Pancreas (tissue), 10 donors: ENCODE data around the gene PLXDC2. TPM values are rescaled to one million over a fixed set of nuclear protein-coding genes. Genes with fewer than 3 reads are reported as not detected.

Source experiments
- ATAC-seq, 4 donors: fragments of 200-7000 bp; cut with Tn5 transposase; one replicate each; pipeline versions ENCODE4 v1.8.0 to v1.9.1; 2020; ENCODE audit warnings: mild to moderate bottlenecking in 4 of 4, moderate library complexity in 4 of 4
- DNase-seq, 6 donors: peaks; one replicate each; pipeline ENCODE4 v3.0.0-alpha.2; 2020
- FAIRE-seq: peaks from 2 replicates; lab custom pipeline; 2012; peaks lifted over from hg19 to GRCh38; lab: Jason Lieb, UNC
- H3K27ac ChIP-seq, 4 donors: fragments of 200-600 bp; sonication (generic); 1 replicate in 3 of 4; 2 replicates in 1 of 4; pipeline versions ENCODE4 v1.5.0 to v1.8.0; 2020
- H3K27me3 ChIP-seq, 4 donors: fragments of 200-600 bp; one replicate each; pipeline ENCODE4 v1.8.0; 2021
- H3K36me3 ChIP-seq, 3 donors: fragments of 200-600 bp; sonication (generic) in 1 of 3; one replicate each; pipeline versions ENCODE4 v1.5.0 to v1.8.0; 2020 to 2021
- H3K4me1 ChIP-seq, 3 donors: fragments of 200-600 bp; one replicate each; pipeline ENCODE4 v1.8.0; 2021
- H3K4me3 ChIP-seq, 4 donors: fragments of 200-600 bp; sonication (generic) in 2 of 4; one replicate each; pipeline versions ENCODE4 v1.5.0 to v1.8.0; 2020 to 2021
- H3K9me3 ChIP-seq, 4 donors: fragments of 200-600 bp; one replicate each; pipeline ENCODE4 v1.8.0; 2021
- WGBS, 2 donors: extraction: QIAGEN DNeasy Blood & Tissue Kit; methylation state at CpG; one replicate each; pipeline ENCODE4 v1.1.7; 2013; 5-methylcytosine and 5-hydroxymethylcytosine counted together
- intact Hi-C, 3 donors: fragments of 100-400 bp; cut with DNase I; formaldehyde crosslinking; loops; one replicate each; pipeline versions ENCODE4 v1.11.1 to v1.14.2; 2022
- polyA plus RNA-seq, 2 donors: library from polyadenylated mRNA; stranded (reverse); fragments of 200-250 nt; gene quantifications; one replicate each; pipeline ENCODE4 v1.2.3, GENCODE V29; 2013
- total RNA-seq, 6 donors: library from RNA; stranded (reverse); fragmentation: NEBNext Ultra II Directional in 4 of 6; extraction: Animal tissue kit (Norgen Biotek cat#: 25700) in 4 of 6; gene quantifications; one replicate each; pipeline versions ENCODE4 v1.2.1 to v1.2.4, GENCODE V29; 2021 to 2023
- TF ChIP-seq, protein P1 (sequence below), 4 donors: fragments of 200-600 bp; sonication (generic) in 3 of 4; IDR thresholded peaks; one replicate each; pipeline versions ENCODE4 v1.5.0 to v1.8.0; 2021; ENCODE audit warnings: antibody characterized with exemption in 4 of 4
- donor health status: healthy with polysubstance abuse.
- donor health status: DM: no; HTN: no; CAD: no; lungs with moderate emphysema.
- donor health status: DM: no; HTN: no; CAD: no.
- donor health status: control.
- donor health status: control.
- donor health status: Bipolar disorder and iron deficiency.
- donor health status: DM: yes; HTN: yes; CAD: no.
- donor health status: DM: no; HTN: no; CAD: no.
- donor health status: DM: no; HTN: no; CAD: no.
- donor health status: DM: yes; HTN: yes; CAD: no.

Gene PLXDC2
- total and polyA plus RNA-seq, 8 donors: 1.5 to 48.5 (median 4.3) TPM

GRCh38 chr10:20272608-20273007 lies 456.4 kb downstream of the PLXDC2 start:
- Histone ChIP-seq H3K9me3 (no peaks in the 10 kb centered on the region), H3K27me3 (no peaks in the 10 kb centered on the region), H3K4me1 (no peaks in the 10 kb centered on the region), H3K27ac (no peak overlapping the region), H3K36me3 (no peaks in the 10 kb centered on the region), H3K4me3 (no peak overlapping the region)
- FAIRE-seq (no peak), ATAC-seq (no peak), DNase-seq (no peak)
- WGBS, 2 donors: 21 to 43% methylated on average over 2 of the region's 2 CpGs
- TF ChIP-seq, protein P1, sequence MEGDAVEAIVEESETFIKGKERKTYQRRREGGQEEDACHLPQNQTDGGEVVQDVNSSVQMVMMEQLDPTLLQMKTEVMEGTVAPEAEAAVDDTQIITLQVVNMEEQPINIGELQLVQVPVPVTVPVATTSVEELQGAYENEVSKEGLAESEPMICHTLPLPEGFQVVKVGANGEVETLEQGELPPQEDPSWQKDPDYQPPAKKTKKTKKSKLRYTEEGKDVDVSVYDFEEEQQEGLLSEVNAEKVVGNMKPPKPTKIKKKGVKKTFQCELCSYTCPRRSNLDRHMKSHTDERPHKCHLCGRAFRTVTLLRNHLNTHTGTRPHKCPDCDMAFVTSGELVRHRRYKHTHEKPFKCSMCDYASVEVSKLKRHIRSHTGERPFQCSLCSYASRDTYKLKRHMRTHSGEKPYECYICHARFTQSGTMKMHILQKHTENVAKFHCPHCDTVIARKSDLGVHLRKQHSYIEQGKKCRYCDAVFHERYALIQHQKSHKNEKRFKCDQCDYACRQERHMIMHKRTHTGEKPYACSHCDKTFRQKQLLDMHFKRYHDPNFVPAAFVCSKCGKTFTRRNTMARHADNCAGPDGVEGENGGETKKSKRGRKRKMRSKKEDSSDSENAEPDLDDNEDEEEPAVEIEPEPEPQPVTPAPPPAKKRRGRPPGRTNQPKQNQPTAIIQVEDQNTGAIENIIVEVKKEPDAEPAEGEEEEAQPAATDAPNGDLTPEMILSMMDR (IDR thresholded peaks at IDR 0.05): no peak
- intact Hi-C loops: no loop called here

- no peaks in the 10 kb centered on the region for H3K27me3 ChIP-seq
- DNase-seq: no peak
- H3K4me3 ChIP-seq: no peak overlapping the region
- no peak for FAIRE-seq
- H3K27ac ChIP-seq: no peak overlapping the region
- TF ChIP-seq, protein P1 (IDR thresholded peaks at IDR 0.05): no peak
- H3K9me3 ChIP-seq: no peaks in the 10 kb centered on the region
- WGBS, 2 donors: 33 to 39% methylated on average over 3 of the region's 3 CpGs
- H3K36me3 ChIP-seq: no peaks in the 10 kb centered on the region
- no peaks in the 10 kb centered on the region for H3K4me1 ChIP-seq
- ATAC-seq: no peak
- intact Hi-C loops: no loop called here
These were observed 458.3 kb downstream of the PLXDC2 start for GRCh38 chr10:20274571-20274970.

DNA sequence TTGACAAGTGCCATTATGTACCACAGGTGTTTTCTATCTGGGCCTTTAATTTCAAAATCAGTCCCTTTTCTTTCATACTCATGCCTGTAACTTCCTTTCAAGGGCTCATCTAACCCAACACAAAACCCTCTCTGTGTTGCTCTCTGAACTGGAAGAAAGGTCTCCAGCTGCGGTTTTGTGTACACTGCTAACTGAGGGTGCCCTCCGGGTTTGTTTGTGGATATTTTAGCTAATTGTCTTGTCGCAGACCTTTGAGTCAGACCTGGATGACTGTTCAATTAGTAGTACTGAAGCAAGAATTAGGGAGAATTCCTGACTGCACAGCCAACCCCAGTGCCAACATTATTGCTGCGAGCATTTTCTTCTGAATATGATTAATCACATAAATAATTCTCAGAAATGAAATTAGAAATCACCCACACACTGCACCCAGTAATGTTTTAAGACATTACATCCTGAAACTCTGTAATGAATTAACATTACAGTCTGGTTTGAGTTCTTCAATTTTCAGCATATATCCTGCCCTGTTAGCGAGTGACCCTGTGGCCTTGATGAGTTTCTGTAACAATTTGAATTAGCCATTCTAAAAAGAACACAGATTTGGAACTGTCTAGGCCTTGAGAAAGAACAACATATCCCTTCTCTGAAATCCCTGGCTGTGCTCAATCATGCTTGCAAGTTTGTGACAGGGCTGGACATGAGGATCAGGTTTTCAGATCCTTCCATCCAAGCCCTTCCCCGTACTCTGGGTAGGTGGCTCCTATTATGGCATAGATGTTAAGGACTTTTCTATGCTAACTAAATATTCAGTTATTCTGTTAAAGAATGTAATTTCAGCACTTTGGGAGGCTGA lies 460.1 kb downstream of the PLXDC2 start:
- Histone ChIP-seq H3K36me3 (no peaks in the 10 kb centered on the region), H3K9me3 (no peaks in the 10 kb centered on the region), H3K4me1 (no peaks in the 10 kb centered on the region), H3K4me3 (no peak overlapping the region), H3K27ac (no peak overlapping the region), H3K27me3 (no peaks in the 10 kb centered on the region)
- intact Hi-C loops: no loop called here
- TF ChIP-seq, protein P1 (IDR thresholded peaks at IDR 0.05): no peak
- FAIRE-seq (no peak), DNase-seq (no peak), ATAC-seq (peak in 2 of 4 donors; percentile 11 to 47)
- WGBS, 2 donors: 50 to 64% methylated on average over 6 of the region's 6 CpGs

DNA sequence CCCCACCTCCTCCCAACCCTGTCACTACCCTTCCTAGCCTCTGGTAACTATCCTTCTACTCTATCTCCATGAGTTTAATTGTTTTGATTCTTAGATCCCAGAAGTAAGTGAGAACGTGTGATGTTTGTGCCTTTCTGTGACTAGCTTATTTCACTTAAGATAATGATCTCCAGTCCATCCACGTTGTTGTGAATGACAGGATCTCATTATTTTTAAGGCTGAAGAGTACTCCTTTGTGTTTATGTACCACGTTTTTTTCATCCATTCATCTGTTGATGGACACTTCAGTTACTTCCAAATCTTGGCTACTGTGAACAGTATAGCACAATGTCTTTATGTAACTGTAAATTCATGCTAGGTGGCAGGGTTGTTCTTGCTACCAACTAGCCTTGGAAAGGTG lies 461.6 kb downstream of the PLXDC2 start:
- FAIRE-seq (no peak), DNase-seq (no peak), ATAC-seq (no peak)
- Histone ChIP-seq H3K27me3 (no peaks in the 10 kb centered on the region), H3K9me3 (no peaks in the 10 kb centered on the region), H3K4me1 (no peaks in the 10 kb centered on the region), H3K36me3 (no peaks in the 10 kb centered on the region), H3K4me3 (no peak overlapping the region), H3K27ac (no peak overlapping the region)
- WGBS, 2 donors: 27 to 50% methylated on average over 3 of the region's 3 CpGs
- TF ChIP-seq, protein P1 (IDR thresholded peaks at IDR 0.05): no peak
- intact Hi-C loops: no loop called here

DNA sequence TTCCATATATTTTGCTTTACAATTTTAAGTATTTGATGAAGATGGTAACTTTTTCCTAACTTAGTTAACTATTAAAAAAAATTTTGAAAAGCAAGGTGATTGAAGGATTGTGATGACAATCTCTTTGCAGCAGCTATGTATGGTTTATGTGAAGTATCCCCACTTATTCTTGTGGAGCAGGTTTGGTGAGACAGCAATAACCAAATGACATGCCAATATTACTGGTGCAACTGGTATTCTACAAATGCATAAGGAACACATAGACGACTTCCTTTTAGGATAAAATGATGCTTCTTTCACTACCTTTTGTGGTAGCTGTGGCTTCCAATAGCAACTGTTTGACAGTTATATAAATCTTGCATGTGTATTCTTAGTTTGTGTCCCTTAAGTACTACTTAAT lies 465.3 kb downstream of the PLXDC2 start:
- FAIRE-seq (no peak), ATAC-seq (no peak)

More for the DNA sequence above, 465.3 kb downstream of the PLXDC2 start:
- Histone ChIP-seq H3K27me3 (no peaks in the 10 kb centered on the region), H3K4me1 (no peaks in the 10 kb centered on the region), H3K9me3 (no peaks in the 10 kb centered on the region), H3K27ac (no peak overlapping the region), H3K36me3 (no peaks in the 10 kb centered on the region), H3K4me3 (no peak overlapping the region)
- 35 to 49% methylated on average over 1 of the region's 1 CpG for WGBS, 2 donors
- intact Hi-C loops: no loop called here
- TF ChIP-seq, protein P1 (IDR thresholded peaks at IDR 0.05): no peak
- no peak for DNase-seq
